Erythroblast (primary cell): ENCODE measurements around the gene CSNK2B.

Source experiments
- GATA1 ChIP-seq: IDR thresholded peaks from 2 replicates; pipeline ENCODE4 v1.6.1; 2011; ENCODE audit warnings: low read depth, mild to moderate bottlenecking, control low read depth, low read length, moderate library complexity
- POLR2A ChIP-seq: IDR thresholded peaks from 2 replicates; pipeline ENCODE4 v1.6.1; 2011; ENCODE audit warnings: mild to moderate bottlenecking, low read length

- TF ChIP-seq POLR2A (no peak), GATA1 (no peak)
Observed at GRCh38 chr6:31626952-31627351, 38.9 kb upstream of the CSNK2B start.
